Measurements from ENCODE around the gene EHBP1L1. TPM values are rescaled to one million over a fixed set of nuclear protein-coding genes. Genes with fewer than 3 reads are reported as not detected.

The EHBP1L1 gene
- total RNA-seq, 1 donor from 2014 or later, result 31.6 TPM

GRCh38 chr11:65532388-65533064 lies 43.3 kb upstream of the EHBP1L1 start:
- TF ChIP-seq CTCF (IDR thresholded peaks at IDR 0.05; ENCODE audit: insufficient read depth, low read length, severe bottlenecking), result no peak
- DNase-seq (ENCODE audit: low read depth) (no peak), FAIRE-seq (no peak)
- H3K36me3 ChIP-seq (ENCODE audit: control insufficient read depth, insufficient read depth, low read length), result peaks cover 39% of the 10 kb centered on the region
- H3K4me3 ChIP-seq (ENCODE audit: low read depth, low read length), result no peak overlapping the region
- H3K27me3 ChIP-seq (ENCODE audit: control insufficient read depth, insufficient read depth, low read length), result no peaks in the 10 kb centered on the region

- FAIRE-seq, result no peak
- peaks cover 36% of the 10 kb centered on the region for H3K36me3 ChIP-seq (ENCODE audit: control insufficient read depth, insufficient read depth, low read length)
- DNase-seq (ENCODE audit: low read depth), result no peak
- H3K27me3 ChIP-seq (ENCODE audit: control insufficient read depth, insufficient read depth, low read length), result no peaks in the 10 kb centered on the region
- no peak for TF ChIP-seq CTCF (IDR thresholded peaks at IDR 0.05; ENCODE audit: insufficient read depth, low read length, severe bottlenecking)
- H3K4me3 ChIP-seq (ENCODE audit: low read depth, low read length), result no peak overlapping the region
Observed at GRCh38 chr11:65535102-65535501, 40.8 kb upstream of the EHBP1L1 start.

- FAIRE-seq (no peak), DNase-seq (ENCODE audit: low read depth) (no peak)
- Histone ChIP-seq H3K36me3 (ENCODE audit: control insufficient read depth, insufficient read depth, low read length) (peaks cover 21% of the 10 kb centered on the region), H3K27me3 (ENCODE audit: control insufficient read depth, insufficient read depth, low read length) (no peaks in the 10 kb centered on the region), H3K4me3 (ENCODE audit: low read depth, low read length) (no peak overlapping the region)
- no peak for TF ChIP-seq CTCF (IDR thresholded peaks at IDR 0.05; ENCODE audit: insufficient read depth, low read length, severe bottlenecking)
Observed at GRCh38 chr11:65536412-65537295, 39.2 kb upstream of the EHBP1L1 start.

- FAIRE-seq, result no peak
- no peak for DNase-seq (ENCODE audit: low read depth)
- Histone ChIP-seq H3K27me3 (ENCODE audit: control insufficient read depth, insufficient read depth, low read length) (no peaks in the 10 kb centered on the region), H3K4me3 (ENCODE audit: low read depth, low read length) (no peak overlapping the region), H3K36me3 (ENCODE audit: control insufficient read depth, insufficient read depth, low read length) (peaks cover 18% of the 10 kb centered on the region)
- no peak for TF ChIP-seq CTCF (IDR thresholded peaks at IDR 0.05; ENCODE audit: insufficient read depth, low read length, severe bottlenecking)
Observed at GRCh38 chr11:65537296-65537597, 38.6 kb upstream of the EHBP1L1 start.

- TF ChIP-seq CTCF (IDR thresholded peaks at IDR 0.05; ENCODE audit: insufficient read depth, low read length, severe bottlenecking), result no peak
- Histone ChIP-seq H3K27me3 (ENCODE audit: control insufficient read depth, insufficient read depth, low read length) (no peaks in the 10 kb centered on the region), H3K36me3 (ENCODE audit: control insufficient read depth, insufficient read depth, low read length) (peaks cover 15% of the 10 kb centered on the region), H3K4me3 (ENCODE audit: low read depth, low read length) (no peak overlapping the region)
- DNase-seq (ENCODE audit: low read depth) (no peak), FAIRE-seq (no peak)
Observed at GRCh38 chr11:65537620-65538231, 38.1 kb upstream of the EHBP1L1 start.
